Cardiac muscle cell (in vitro differentiated cells and primary cell): ENCODE results near the gene TNFRSF4. TPM values are rescaled to one million over a fixed set of nuclear protein-coding genes. Genes with fewer than 3 reads are reported as not detected.
A peak's percentile ranks its signal among the peaks of the same experiment; 100 is the strongest.

Experiments used
- DNase-seq, 2 donors: peaks; one replicate each; pipeline versions ENCODE4 v3.0.0 to v3.0.0-alpha.2; 2010 to 2017; ENCODE audit warnings: low read depth in 1 of 2, low spot score in 1 of 2
- H3K27ac ChIP-seq: fragments of 200-600 bp; sonication (generic); 2 replicates; pipeline ENCODE4 v1.5.1; 2016
- H3K27me3 ChIP-seq: fragments of 200-600 bp; sonication (generic); 2 replicates; pipeline ENCODE4 v1.6.0; 2016; ENCODE audit warnings: control low read depth
- H3K36me3 ChIP-seq: fragments of 200-600 bp; sonication (generic); 2 replicates; pipeline ENCODE4 v1.5.1; 2016; ENCODE audit warnings: control low read depth
- H3K4me1 ChIP-seq: fragments of 200-600 bp; sonication (generic); 2 replicates; pipeline ENCODE4 v1.8.1; 2017; ENCODE audit warnings: low read depth, mild to moderate bottlenecking, mixed run types
- H3K4me3 ChIP-seq: fragments of 200-600 bp; sonication (generic); 2 replicates; pipeline ENCODE4 v1.5.1; 2016; ENCODE audit warnings: mild to moderate bottlenecking
- H3K9me3 ChIP-seq: fragments of 200-600 bp; sonication (generic); 2 replicates; pipeline ENCODE4 v1.5.1; 2017; ENCODE audit warnings: low read depth, mild to moderate bottlenecking, control low read depth
- polyA plus RNA-seq: library from polyadenylated mRNA; unstranded; fragments of >200 nt; fragmentation: Nextera tagmentation; extraction: Ambion mirVana; gene quantifications from 2 replicates; pipeline ENCODE4 v1.2.1, GENCODE V29; 2016
- total RNA-seq: library from RNA; depleted of rRNA; stranded (reverse); fragments of >200 nt; gene quantifications from 2 replicates; pipeline ENCODE4 v1.2.3, GENCODE V29; 2016
- TF ChIP-seq, protein P1 (sequence below): IDR thresholded peaks from 2 replicates; pipeline ENCODE4 v1.5.1; 2012; ENCODE audit warnings: low read depth, mild to moderate bottlenecking, low read length

The TNFRSF4 gene
- total and polyA plus RNA-seq, 2 experiments from 2014 or later: not detected

DNA sequence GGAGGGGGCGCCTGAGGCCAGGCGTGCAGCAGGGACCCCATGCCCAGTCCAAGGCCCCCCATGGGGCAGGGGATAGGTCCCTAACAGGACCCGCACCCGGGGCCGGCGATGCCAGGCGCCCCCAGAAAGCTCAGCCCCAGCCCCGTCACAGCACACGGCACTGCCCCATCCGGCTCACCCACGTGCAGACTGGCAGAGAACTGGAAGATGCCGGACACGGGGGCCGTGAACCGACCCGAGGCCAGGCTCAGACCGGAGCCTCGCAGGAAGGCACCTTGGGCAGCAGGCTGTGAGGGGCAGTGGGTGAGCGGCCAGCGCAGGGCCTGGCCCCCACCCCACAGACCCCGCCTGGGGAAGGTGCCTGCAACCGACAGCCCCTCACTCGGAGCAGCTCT, 29.3 kb upstream of the TNFRSF4 start:
- TF ChIP-seq, protein P1, sequence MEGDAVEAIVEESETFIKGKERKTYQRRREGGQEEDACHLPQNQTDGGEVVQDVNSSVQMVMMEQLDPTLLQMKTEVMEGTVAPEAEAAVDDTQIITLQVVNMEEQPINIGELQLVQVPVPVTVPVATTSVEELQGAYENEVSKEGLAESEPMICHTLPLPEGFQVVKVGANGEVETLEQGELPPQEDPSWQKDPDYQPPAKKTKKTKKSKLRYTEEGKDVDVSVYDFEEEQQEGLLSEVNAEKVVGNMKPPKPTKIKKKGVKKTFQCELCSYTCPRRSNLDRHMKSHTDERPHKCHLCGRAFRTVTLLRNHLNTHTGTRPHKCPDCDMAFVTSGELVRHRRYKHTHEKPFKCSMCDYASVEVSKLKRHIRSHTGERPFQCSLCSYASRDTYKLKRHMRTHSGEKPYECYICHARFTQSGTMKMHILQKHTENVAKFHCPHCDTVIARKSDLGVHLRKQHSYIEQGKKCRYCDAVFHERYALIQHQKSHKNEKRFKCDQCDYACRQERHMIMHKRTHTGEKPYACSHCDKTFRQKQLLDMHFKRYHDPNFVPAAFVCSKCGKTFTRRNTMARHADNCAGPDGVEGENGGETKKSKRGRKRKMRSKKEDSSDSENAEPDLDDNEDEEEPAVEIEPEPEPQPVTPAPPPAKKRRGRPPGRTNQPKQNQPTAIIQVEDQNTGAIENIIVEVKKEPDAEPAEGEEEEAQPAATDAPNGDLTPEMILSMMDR: no peak
- H3K4me3 ChIP-seq: no peak overlapping the region
- H3K9me3 ChIP-seq: no peaks in the 10 kb centered on the region
- peaks cover 5% of the 10 kb centered on the region for H3K4me1 ChIP-seq
- no peaks in the 10 kb centered on the region for H3K36me3 ChIP-seq
- peaks cover 18% of the 10 kb centered on the region for H3K27me3 ChIP-seq
- no peak for DNase-seq
- H3K27ac ChIP-seq: no peak overlapping the region

DNA sequence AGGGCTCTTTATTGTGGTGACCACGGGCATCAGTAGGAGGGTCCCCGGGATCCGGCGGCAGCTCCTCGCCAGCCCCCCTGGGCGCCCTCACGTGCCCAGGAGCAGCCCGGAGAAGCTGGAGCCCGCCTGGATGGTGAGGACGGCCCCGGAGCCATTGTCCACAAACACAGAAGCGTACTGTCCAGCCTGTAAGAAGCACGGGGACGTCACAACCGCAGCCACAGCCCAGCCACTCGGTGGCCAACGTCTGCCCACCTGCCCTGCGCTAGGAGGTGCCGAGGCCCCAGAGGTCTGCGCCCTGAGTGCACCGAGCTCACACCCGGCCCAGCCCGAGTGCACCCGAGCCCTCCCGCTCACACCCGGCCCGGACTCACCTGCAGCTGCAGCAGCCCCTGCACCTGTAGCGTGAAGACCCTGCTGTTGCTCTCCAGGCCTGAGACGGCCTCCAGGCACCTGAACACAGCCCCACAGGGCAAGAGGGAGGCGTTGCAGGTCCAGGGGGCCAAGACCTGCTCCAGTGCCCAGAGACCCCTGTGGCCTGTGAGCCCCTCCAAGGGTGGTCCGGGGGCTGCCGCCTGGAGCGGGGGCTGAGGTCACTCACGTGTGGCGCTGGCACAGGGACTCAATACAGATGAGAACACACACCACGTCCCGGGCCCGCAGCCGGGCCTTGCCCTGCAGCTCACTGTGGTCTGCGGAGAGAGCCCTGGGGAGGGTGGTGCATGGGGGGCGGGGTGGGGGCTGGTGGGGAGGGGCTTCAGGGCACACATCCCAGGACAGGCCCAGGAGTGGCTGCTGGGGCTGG, 28.7 kb upstream of the TNFRSF4 start:
- Histone ChIP-seq H3K9me3 (no peaks in the 10 kb centered on the region), H3K4me3 (no peak overlapping the region), H3K36me3 (no peaks in the 10 kb centered on the region), H3K4me1 (peaks cover 5% of the 10 kb centered on the region), H3K27me3 (peaks cover 16% of the 10 kb centered on the region), H3K27ac (no peak overlapping the region)
- TF ChIP-seq, protein P1: no peak
- no peak for DNase-seq

DNA sequence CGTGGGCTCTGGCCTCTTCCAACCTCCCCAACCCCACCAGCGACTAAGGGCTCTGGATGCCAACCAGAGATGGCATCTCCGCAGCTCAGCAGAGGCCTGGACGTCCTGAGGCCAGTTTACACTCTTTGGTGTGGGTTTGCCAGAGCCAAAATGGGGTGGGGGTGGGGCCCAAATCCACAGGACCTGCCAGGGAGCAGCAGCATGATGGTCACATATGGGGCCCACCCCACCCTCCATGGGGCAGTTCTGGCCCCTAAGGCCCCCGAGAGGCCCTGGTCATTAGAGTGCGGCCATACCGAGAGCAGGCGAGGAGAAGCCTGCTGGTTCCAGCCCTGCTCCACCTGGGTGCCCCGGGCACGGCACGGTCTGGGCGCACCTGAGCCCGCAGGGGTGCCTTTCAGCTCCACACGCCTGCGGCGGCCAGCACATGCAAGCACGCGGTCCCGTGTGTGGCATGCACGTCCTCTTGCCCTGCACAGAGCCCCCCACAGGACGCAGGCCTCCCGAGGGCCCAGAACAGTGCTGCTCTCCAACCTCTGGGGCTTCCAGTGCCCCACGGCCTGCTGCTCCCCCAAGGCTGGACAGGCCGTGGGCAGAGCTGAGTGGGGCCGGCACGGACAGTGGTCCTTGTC, 27.8 kb upstream of the TNFRSF4 start:
- Histone ChIP-seq H3K4me1 (peaks cover 5% of the 10 kb centered on the region), H3K36me3 (no peaks in the 10 kb centered on the region), H3K27me3 (peaks cover 7% of the 10 kb centered on the region), H3K27ac (no peak overlapping the region), H3K9me3 (no peaks in the 10 kb centered on the region), H3K4me3 (no peak overlapping the region)
- no peak for DNase-seq
- TF ChIP-seq, protein P1: no peak

DNA sequence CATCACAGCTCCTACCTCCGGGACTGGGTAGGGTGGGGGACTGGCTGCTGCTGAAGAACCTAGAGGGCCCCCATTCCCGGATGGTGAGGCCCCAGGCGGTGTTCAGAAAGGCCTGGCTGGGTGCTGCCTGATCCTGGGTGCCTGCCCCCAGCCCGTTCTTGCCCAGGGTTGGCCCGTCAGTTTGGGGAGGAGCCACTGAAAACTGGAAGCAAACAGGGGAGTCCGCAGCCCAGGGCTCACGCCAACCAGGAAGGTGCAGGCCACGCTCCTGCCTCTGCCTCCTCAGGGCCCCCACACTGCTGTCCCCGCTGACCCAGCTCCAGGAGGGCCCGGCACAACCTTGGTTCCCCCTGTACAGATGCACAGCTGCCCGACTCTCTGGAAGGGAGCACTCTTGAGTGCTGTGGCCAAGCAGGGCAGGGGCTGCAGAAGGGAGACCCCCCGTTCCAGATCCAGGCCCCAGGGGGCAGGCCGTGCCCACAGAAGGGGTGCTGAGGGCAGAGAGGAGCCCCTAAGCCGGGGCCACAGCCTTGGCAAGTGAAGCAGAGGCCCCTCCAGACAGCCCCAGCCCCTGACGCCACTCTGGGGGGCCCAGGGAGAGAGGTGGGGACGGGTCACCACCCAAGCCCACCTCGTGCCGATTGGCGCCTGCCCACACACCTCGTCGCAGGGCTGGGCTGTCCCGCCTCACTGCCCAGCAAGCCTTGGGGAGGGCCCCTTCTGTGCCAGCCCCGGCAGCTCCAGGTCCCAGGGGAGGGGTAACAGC, 27.1 kb upstream of the TNFRSF4 start:
- H3K4me3 ChIP-seq: no peak overlapping the region
- no peaks in the 10 kb centered on the region for H3K27me3 ChIP-seq
- H3K4me1 ChIP-seq: peaks cover 5% of the 10 kb centered on the region
- H3K27ac ChIP-seq: no peak overlapping the region
- TF ChIP-seq, protein P1: no peak
- peak in 1 of 2 donors; percentile 19 for DNase-seq
- H3K9me3 ChIP-seq: no peaks in the 10 kb centered on the region
- H3K36me3 ChIP-seq: no peaks in the 10 kb centered on the region

DNA sequence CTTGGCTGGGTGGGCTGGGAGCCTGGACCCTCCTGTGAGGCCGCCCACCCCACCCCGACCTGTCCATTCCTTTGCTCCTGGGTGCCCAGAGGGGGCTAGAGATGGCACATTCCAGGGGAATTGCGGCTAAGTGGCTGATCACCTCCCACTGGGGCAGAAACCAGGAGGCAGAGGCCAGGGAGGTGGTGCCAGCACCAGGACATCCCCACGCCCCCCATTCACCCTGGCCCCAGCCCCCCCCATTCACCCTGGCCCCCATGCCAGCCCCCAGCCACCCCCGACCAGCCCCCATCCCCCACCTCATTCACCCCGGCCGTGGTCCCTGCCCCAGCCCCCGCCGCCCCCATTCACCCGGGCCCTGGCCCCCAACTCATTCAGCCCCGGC, 26.4 kb upstream of the TNFRSF4 start:
- no peak overlapping the region for H3K4me3 ChIP-seq
- TF ChIP-seq, protein P1: no peak
- no peak overlapping the region for H3K27ac ChIP-seq
- no peaks in the 10 kb centered on the region for H3K27me3 ChIP-seq
- H3K4me1 ChIP-seq: peaks cover 5% of the 10 kb centered on the region
- no peak for DNase-seq
- no peaks in the 10 kb centered on the region for H3K9me3 ChIP-seq
- H3K36me3 ChIP-seq: no peaks in the 10 kb centered on the region
